ENCODE data around the gene TUBG2.
"Not testable (repeated sequence)": the region's sequence is repeated elsewhere in the genome, so short reads cannot be mapped to it uniquely, and the experiment has no call there.

The TUBG2 gene

DNA sequence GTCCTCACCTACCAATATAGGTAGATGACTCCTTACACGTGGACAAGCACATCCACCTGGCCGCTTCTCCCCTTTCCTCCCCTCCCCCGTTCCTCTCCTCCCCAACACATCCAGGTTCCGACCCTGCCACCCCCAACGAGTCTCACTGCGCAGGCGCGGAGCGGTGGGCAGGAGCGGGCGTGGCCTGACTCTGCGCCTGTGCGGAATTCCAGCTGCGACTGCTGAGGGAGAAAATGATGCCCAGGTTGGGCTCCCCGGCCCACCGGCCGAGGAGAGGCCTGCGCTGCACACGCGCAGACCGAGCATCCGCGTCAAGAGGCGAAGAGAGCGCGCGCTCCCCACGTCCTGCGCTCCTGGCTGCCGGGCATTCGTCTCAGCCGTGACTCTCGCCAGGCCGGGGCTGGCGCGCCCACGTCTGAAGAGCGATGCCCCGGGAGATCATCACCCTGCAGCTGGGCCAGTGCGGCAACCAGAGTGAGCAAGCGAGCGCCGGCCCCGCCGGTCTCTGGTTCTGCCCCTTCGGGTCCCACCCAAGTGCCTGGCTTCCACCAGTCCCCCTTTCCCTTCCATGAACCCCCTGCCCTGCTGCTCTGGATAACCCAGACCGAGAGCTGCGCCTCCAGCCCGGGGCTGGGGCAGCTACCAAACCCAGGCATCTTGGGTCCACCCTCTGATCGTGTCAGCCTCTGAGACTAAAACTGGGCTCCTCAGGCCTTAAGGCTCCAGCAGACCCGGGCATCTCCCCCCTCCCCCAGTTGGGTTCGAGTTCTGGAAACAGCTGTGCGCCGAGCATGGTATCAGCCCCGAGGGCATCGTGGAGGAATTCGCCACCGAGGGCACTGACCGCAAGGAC lies at the start of gene TUBG2:
TUBG2 (plus strand) TSS at position 206 of the 853 bp plus-strand sequence; CDS start at position 426, 220 bp downstream.
- DNase-seq: peak; percentile 88

DNA sequence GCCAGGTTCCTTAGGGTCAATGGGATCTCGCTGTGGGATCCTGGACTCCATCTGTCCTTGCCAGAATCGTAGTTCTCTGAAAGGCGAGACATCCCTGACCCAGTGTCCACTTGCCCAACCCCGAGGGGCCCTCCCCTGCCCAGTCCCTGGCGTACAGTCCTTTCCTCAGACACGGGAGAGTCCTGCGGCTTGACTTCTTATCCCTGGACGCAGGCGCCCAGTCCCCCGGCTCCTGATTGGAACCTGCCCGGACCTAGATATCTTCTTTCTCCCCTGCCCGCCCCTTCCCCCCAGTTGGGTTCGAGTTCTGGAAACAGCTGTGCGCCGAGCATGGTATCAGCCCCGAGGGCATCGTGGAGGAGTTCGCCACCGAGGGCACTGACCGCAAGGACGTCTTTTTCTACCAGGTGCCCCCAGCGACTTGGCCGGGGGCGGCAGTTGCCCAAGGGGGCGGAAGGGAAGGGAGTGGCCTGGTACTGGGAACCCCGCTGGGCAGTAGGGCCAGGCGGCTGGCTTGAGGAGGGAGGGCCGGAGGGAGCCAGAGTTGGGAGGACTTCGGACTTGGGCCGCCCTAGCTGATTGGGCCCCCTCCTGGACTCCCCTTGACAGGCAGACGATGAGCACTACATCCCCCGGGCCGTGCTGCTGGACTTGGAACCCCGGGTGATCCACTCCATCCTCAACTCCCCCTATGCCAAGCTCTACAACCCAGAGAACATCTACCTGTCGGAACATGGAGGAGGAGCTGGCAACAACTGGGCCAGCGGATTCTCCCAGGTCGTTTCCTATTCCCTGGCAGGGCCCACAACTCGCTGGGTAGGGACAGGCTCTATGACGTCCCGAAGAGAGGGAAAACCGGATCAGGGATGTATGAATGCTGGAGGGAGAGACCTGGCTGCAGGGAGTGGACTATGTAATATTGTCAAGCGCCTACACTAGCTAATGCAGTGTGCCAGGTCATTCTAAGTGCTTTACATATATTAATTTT lies 49.0 kb upstream of the TUBG2 start:
- not testable (repeated sequence) for DNase-seq

DNA sequence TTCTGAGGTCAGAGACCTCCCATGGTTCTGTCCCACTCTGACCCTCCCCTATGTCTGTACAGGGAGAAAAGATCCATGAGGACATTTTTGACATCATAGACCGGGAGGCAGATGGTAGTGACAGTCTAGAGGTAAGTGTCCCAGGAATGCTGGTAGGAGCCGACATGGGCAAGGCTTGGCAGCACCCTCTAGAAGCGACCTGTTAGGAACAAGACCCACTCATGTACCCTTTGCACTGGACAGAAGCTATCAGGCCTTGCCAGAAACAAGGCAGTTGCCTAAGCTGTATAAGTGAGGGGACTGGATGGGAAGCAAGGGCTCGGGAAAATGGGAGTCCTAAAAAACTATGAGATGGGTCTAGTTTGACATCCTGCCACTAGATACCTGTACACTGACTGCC lies 47.1 kb upstream of the TUBG2 start:
- no peak for DNase-seq

DNA sequence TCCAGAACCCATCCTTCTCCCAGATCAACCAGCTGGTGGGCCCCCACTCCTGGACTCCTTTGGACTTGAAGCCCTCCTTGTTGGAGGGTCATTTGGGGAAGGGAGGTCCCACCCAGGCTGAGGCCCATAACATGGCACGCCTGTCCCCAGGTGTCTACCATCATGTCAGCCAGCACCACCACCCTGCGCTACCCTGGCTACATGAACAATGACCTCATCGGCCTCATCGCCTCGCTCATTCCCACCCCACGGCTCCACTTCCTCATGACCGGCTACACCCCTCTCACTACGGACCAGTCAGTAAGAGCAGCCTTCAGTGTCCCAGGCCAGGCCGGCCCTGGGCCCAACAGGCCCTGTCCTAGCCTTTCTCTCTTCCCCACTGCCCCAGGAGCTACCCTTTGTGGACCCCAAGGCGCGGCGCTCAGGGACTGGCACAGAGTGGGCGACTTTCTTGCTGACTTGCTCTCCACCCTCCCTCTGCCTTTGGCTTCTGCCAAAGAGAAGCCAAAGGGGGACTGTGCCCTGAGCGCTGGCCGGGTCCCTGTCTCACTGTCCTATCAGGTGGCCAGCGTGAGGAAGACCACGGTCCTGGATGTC lies 45.3 kb upstream of the TUBG2 start:
- no peak for DNase-seq

DNA sequence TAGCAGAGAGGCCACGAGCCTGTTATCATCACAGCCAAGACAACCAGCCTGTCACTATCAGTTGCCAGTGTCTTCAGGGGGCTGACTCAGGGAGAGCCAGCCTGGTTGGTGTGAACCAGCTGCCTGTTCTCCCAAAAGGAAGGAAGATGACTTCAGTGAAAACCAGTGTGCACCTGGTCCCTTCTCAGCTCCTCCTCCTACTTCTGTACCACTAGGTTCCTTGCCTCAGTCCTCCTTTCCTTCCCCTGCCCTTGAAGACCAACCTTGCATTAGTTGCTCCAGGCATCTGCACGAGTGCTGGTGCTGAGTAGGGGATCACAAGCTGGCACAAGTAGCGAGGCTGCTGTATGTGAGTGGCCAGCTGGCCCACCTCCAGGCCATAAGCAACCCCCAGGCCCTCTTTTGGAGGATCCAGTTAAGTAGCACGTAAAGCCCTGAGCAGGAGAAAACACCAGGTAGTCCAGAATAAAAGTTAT lies 41.1 kb upstream of the TUBG2 start:
- DNase-seq: no peak

DNA sequence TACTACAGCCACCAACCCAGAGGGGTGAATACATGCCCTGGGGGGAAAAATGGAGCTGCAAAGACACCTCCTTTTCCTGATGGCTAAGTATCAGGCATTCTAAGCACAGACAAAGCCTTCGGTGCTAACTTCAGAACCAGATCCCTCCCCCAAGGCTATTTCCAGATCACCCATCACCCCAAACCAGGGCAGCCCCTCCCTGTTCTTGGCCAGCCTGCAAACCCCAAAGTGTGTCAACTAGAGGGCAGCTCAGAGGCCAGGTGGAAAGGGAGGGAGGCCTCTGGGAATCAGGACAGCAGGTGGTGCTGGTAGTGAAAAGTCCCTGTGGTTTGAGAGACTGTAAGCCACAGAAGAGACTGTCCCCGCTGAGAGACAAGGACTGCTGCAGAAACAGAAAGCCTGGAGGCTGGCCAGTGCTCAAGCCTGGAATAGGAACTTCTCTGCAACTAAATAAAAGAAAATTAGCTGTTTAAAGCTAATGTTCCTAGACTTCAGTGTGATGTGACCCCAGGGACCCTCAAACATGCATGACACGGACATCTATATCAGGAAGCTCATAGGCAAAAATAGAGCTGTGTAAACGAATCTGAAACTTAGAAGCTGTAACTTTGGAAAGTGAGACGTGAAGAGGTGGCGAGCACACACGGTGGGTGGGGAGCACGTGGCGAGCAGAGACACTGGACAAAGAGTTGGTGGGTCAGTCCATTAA lies 40.5 kb upstream of the TUBG2 start:
- DNase-seq: no peak

DNA sequence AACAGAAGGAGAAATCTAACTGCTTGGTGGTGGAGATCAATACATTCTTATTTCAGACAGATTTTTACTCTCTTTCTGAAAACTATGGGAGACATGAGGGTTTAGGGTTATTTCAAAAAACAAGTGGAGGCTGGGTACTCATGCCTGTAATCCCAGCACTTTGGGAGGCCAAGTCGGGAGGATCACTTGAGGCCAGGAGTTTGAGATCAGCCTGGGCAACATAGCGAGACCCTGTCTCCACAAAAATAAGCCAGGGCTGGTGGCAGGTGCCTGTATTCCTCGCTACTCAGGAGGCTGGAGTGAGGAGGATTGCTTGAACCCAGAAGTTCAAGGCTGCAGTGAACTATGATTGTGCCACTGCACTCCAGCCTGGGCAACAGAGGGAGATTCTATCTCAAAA lies 37.1 kb upstream of the TUBG2 start:
- DNase-seq: not testable (repeated sequence)

DNA sequence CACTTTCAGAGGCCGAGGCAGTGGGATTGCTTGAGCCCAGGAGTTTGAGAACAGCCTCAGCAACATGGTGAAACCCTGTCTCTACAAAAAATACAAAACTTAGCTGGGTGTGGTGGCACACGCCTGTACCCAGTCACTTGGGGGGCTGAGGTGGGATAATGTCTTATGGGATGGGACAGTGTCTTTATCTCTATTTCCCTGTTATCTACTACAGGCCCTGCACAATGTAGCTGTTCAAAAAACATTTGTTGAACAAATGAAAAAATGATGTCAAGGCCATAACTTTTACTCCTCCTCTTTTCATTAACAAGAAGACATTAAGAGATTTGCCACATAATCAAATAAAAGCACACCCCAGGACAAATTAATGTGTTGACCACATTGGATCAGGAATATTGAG lies 35.8 kb upstream of the TUBG2 start:
- DNase-seq: no peak

DNA sequence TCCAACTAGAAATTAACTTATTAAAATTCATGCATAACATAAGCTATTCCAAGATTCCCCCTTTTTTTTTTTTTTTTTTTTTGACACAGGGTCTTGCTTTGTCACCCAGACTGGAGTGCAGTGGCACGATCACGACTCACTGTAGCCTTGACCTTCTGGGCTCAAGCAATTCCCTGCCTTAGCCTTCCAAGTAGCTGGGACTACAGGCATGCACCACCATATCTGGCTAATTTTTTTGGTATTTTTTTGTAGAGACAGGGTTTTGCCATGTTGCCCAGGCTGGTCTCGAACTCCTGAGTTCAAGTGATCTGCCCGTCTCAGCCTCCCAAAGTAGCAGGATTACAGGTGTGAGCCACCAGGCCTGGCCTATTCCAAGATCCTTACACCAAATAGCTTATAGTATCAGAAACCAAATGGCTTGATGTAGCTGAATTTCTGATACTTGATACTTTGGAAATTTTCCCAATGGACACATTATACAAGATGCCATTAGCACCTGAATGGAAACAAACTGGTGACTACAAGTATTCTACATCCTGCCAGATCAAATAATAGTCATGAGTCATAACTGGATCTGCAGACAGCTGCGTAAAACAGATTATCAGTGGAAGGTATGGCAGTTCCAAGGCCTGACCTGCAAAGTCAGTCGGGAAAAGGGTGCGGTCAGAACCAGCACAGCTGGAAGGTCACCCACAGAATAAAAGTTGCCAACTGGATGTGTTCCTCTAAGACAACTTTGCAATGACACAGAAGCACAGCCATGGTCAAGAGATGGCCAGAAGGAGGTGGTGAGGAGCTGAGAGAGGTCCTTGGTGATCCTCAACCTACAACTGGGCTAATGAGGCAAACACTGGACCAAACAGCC lies 35.1 kb upstream of the TUBG2 start:
- peak; percentile 35 for DNase-seq

DNA sequence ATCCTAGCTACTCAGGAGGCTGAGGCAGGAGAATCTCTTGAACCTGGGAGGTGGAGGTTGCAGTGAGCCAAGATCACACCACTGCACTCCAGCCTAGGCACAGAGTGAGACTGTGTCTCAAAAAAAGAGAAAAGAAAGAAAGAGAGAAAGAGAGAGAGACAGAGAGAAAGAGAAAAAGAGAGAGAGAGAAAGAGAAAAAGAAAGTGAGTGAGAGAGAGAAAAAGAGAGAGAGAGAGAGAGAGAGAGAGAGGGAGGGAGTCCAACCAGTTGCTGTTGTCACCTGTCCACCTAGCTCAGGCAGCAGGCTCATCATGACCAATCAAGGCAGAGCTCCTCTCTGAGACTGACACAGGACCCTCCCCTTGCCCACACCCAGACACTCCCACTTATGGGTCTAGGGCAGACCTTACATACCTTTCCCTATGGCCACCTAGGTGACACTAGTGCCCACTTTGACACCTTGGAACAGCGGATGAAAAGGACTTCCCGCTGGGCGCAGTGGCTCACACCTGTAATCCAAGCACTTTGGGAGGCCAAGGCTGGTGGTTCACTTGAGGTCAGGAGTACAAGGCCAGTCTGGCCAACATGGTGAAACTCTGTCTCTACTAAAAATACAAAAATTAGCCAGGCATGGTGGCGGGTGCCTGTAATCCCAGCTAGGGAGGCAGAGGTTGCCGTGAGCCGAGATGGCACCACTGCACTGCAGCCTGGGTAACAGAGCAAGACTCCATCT lies 31.9 kb upstream of the TUBG2 start:
- DNase-seq: not testable (repeated sequence)

DNA sequence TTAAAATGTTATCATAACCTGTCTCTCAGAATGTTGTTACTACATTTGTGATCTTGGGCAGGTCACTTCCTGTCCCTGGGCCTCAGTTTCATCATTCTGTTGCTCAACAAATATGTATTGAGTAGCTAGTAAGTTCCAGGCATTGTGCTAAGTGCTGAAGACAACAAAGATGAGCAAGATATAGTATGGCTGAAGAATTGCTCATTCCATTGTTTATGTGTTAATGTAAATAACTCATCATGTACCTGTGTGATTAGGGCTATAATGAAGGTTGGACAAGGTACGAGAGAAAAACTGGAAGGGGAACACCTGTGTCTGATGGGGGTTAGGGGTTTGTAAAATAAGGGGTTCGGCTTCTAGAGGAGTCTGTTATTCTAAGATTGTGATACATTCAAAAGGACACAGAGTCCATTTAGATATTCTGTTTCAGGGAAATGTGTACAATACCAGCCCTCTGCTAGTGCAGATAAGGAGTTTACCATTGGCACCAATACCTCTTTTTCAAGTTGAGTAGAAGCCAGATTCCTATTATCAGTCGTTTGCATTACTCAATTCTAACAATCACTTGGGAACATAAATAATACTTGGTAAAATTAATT lies 29.6 kb upstream of the TUBG2 start:
- DNase-seq: no peak

DNA sequence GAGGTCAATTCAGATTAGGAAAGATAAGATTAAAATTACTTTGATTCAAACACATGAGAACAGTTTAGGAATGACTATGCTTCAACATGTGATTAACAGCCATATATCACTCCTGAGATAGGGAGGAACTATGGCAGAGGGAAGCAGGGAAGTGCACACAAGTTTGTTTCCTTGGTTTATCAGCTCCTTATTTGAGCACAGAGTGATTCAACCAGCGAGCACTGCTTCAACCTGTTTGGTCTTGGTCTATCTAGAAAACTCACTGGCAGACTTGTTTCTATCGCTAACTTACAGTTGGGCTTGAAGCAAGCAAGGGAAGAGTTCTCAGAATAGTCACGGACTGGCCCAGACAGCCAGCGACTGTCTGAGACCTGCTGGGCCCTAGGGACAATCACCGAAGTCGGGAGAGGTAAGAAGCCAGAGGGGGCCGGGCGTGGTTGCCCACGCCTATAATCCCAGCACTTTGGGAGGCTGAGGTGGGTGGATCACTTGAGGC lies 26.1 kb upstream of the TUBG2 start:
- DNase-seq: no peak

DNA sequence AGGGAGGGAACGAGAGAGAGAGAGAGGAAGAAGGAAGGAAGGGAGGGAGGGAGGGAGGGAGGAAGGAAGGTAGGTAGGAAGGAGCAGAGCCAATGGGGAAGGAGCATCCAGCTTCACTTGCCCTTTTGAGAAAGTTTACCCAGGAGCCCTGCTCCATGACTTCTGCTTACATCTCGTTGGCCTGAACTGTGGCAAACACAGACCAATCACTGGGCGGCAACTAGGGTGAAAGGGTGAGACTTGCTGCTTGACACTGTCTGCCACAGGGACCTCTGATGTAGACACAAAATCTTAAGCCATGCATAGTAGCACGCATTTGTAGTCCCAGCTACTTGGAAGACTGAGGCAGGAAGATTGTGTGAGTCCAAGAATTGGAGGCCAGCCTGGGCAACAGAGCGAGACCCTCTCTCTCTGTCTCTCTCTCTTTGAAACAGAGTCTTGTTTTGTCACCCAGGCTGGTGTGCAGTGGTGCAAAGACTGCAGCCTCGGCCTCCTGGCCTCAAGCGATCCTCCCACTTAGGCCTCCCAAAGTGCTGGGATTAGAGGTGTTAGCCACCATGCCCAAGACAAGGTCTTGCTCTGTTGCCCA lies 19.5 kb upstream of the TUBG2 start:
- DNase-seq: no peak

DNA sequence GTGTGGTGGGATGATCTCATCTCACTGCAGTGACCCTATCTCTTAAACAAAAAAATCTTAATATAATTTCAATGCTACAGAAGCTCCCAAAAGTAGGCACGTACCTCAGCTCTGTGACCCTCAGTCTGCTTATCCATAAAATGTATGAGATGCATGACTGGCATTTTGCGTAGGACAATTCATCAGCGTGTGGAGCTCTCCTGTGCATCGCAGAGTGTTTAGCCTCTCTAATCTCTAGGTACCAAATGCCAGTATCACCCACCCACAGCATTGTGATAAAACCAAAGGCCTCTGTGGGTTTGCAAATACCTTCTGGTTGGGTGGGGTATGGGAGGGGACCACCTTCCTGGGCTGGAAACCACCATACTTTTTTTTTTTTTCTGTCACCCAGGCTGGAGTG lies 19.0 kb upstream of the TUBG2 start:
- no peak for DNase-seq

DNA sequence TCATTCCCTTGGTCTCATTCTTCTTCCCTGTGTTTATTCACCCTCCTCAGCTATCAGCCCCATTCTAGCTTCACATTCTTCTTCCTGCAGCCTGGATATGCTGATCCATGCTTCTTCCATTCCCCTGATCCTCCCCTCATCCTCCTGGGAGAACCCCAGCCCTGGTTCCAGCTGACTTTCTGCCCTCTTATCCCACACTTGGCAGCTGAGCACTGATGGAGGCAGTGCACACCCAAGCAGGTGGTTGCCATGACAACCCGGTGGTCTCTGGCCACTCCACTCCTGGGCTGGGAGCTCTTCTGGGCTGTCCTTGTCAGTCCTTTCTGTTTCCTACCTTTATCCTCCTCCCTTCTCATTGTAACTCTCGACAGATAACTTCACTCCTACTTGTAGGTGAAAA lies 16.7 kb upstream of the TUBG2 start:
- no peak for DNase-seq

DNA sequence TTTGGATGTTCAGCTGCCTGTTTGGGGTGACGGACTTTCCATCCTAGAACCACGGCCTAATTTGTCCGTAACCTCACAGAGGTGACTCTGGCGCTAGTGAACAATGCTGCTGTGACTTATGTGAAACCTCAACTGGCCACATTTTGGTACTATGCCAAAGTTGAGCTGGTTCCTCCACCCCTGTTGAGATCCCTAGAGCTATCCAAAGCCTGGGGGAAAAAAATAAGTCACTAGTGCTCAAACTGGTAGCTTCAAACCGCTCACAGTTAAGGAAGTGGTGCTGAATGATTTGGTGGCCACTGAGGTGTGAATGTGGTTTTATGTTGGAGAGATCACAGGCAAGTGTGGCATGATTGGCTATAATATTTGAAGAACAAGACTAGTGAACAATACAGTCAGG lies 11.3 kb upstream of the TUBG2 start:
- no peak for DNase-seq

DNA sequence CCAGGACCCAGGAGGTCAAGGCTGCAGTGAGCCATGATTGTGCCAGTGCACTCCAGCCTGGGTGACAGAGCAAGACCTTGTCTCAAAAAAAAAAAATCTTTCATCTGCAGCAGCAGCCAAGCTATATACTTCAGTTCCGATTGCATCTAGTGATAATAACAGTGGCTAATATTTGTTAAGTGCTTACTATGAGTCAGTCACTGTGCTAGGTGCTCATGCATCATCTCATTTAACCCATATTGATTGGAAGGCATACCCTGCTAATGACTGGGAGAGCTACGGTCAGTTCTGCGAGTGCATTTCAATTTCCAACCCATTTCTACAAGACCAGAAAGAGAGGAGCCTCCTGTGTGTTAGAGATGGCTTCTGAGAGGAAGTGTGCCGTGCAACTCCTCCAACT lies 7.7 kb upstream of the TUBG2 start:
- no peak for DNase-seq

DNA sequence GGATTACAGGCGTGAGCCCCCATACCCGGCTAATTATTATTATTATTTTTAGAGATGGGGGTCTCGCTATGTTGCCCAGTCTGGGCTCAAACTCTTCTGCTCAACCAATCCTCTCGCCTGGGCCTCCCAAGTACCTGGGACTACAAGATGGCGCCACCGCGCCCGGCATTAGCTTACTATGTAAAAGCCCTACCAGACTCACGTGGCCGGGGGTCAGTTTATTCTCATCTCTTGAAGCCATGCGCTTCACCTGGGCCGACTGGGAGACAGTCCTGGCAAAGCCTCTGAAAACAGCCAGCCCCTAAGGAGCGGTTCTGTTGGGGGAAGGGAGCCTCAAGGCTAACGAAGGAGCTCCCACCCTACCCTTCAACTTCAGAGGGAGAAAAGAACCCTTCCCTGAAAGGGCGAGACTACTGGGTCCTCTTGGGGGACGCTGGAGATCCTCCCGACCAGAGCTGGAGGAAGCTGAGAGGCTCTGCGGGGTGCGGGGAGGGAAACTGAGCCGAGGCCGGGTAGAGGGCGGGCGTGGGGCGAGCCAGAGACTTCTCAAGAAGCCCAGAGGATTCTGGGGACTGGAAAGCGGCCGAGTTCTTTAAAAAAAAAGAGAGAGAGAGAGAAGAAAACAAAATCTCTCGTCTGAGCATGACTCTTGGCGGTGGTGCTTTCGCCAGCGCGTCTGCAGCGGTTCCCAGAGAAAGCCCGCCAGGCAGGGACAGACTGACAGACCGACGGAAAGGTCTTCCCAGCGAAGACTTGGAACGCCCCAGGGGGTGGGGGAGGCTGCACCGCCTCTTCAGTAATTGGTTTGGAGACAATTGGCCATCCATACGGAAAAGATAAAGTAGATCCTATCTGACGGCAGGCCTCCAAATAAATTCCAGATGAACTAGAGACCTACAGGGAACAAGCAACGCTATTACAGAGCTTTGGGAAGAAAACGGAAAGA lies 5.6 kb upstream of the TUBG2 start:
- no peak for DNase-seq

DNA sequence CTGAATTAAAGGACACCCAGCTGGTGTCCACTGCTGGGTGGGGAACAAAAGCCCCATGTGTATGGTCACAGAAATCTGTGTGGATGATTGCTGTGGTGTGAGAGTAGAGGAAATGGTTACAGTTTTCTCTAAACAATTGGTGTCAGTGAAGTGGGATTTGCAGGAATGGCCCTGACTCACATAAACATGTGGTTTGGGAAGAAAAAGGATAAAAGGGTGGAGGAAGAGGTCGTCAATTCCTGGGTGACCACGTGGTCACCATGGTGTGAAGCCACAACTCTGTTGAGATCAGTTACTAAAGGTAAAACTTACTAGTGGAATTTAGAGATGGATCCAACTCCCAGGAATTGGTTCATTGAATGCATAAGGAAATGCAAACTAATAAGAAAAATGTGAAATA lies 3.6 kb upstream of the TUBG2 start:
- no peak for DNase-seq
